DND-41 (cell line): Measurements from ENCODE around the gene TAB2.

ENCODE experiments used
- CTCF ChIP-seq: IDR thresholded peaks from 2 replicates; pipeline ENCODE4 v1.5.1; 2012; ENCODE audit warnings: borderline replicate concordance, low read length, moderate library complexity, mild to moderate bottlenecking; ENCODE audit not compliant: poor library complexity, severe bottlenecking; ENCODE audit errors: extremely low read depth
- EZH2 ChIP-seq: IDR thresholded peaks from 3 replicates; pipeline ENCODE4 v1.6.1; 2012; ENCODE audit warnings: borderline replicate concordance, low read depth, mild to moderate bottlenecking, moderate library complexity, low read length, inconsistent platforms; ENCODE audit not compliant: severe bottlenecking

- no peak for TF ChIP-seq CTCF
- no peak for TF ChIP-seq EZH2
These were observed 133.3 kb downstream of the TAB2 start for GRCh38 chr6:149450679-149451375.
